Fibroblast of upper back skin (primary cell): ENCODE data around the gene GPR146.
"Not testable (repeated sequence)": the region's sequence is repeated elsewhere in the genome, so short reads cannot be mapped to it uniquely, and the experiment has no call there.

ENCODE experiments used
- DNase-seq: peaks from one replicate; pipeline ENCODE4 v3.0.0-alpha.2; 2013

GPR146 gene, protein sequence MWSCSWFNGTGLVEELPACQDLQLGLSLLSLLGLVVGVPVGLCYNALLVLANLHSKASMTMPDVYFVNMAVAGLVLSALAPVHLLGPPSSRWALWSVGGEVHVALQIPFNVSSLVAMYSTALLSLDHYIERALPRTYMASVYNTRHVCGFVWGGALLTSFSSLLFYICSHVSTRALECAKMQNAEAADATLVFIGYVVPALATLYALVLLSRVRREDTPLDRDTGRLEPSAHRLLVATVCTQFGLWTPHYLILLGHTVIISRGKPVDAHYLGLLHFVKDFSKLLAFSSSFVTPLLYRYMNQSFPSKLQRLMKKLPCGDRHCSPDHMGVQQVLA

DNA sequence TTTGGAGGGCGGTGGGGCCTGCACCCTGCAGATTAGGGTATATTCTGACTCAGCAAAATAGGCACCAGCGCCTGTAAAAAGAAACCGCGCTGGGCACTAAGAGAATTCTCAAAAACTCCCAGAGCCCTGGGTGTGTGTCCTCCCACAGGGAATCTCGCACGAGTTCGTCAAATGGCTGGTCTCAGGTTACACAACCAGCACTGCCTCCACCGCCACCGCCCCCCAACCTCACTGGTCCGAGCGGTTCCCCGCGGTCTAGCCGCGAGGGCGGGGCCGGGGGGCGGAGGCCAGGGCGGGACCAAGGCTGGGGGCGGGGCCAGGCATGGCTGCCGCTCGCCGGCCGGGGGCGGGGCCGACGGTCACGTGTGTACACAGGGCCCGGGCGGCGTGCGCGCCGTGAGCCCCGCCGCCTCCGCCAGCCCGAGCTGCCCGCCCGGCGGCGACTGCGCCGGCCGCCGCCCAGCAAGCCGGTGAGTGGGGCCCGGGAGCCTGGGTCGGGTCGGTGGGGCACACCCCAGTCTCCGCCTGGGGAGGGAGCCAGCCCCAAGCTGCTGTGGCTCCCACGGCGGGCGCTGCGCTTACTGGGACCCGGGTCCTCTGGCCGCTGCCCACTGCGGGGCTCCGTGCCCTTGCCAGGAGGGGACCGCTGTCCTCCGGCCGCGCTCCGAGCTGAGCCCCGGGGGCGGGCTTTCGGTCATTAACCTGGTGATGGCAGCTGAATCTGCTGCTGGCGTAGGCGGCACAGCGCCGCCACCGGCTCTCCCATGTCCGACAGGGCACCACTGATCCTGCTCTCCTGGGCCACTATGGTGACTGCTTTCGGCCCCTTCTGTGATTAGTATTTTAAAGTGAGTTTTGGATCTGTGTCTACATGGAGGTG is at the start of gene GPR146:
Gene GPR146, plus strand, starts transcription at position 358 of the 880 bp plus-strand sequence. CDS start 12,970 bp downstream, outside the sequence.
- DNase-seq, result peak; percentile 95

- DNase-seq, result no peak
These were observed 49.6 kb upstream of the GPR146 start for GRCh38 chr7:994592-995308.

GRCh38 chr7:995571-995970 is 48.8 kb upstream of the GPR146 start:
- no peak for DNase-seq

GRCh38 chr7:996079-996872 is 48.1 kb upstream of the GPR146 start:
- no peak for DNase-seq

- no peak for DNase-seq
These were observed 46.6 kb upstream of the GPR146 start for GRCh38 chr7:997404-998395.

- no peak for DNase-seq
These were observed 45.0 kb upstream of the GPR146 start for GRCh38 chr7:999149-999879.

DNA sequence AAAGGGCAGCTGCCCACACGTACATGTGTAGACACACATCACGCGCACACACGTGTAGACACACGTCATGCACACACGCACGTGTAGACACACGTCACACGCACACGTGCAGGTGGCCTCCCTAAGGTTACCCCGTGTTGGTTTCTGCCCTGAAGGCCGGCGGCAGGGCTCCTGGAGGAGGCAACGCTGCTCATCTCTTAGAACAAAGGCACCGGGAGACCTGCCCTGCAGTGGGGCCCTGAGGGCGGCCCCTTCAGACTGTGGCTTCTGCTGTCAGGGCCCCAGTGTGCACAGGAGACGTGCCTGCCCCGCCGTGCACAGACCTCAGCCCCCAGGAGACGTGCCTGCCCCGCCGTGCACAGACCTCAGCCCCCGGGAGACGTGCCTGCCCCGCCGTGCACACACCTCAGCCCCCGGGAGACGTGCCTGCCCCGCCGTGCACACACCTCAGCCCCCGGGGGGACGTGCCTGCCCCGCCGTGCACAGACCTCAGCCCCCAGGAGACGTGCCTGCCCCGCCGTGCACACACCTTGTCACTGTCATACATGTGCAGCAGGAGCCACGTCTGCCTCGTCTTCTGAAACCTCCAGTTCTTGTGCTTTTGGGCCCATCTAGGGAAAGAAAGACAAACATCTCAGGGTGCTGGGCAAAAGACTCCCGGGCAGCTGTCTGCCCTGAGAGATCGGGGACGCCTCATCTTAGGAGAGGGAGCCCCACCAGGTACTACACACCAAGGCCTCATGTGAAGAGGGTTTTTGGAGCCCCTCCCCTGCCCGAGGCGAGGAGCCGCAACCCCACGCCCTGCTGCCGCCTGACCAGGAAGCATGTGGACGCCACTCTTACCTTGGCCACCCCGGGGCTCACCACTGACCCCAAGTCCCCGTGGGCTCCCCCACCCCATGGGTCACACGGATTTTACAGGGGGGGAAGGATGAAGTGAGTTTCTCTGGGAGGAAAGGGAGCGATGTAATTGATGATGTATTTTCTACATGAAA is 44.1 kb upstream of the GPR146 start:
- DNase-seq, result no peak

- not testable (repeated sequence) for DNase-seq
These were observed 43.1 kb upstream of the GPR146 start for GRCh38 chr7:1001069-1001770.

- not testable (repeated sequence) for DNase-seq
These were observed 42.3 kb upstream of the GPR146 start for GRCh38 chr7:1002026-1002425.

- DNase-seq, result not testable (repeated sequence)
These were observed 41.9 kb upstream of the GPR146 start for GRCh38 chr7:1002445-1002844.

DNA sequence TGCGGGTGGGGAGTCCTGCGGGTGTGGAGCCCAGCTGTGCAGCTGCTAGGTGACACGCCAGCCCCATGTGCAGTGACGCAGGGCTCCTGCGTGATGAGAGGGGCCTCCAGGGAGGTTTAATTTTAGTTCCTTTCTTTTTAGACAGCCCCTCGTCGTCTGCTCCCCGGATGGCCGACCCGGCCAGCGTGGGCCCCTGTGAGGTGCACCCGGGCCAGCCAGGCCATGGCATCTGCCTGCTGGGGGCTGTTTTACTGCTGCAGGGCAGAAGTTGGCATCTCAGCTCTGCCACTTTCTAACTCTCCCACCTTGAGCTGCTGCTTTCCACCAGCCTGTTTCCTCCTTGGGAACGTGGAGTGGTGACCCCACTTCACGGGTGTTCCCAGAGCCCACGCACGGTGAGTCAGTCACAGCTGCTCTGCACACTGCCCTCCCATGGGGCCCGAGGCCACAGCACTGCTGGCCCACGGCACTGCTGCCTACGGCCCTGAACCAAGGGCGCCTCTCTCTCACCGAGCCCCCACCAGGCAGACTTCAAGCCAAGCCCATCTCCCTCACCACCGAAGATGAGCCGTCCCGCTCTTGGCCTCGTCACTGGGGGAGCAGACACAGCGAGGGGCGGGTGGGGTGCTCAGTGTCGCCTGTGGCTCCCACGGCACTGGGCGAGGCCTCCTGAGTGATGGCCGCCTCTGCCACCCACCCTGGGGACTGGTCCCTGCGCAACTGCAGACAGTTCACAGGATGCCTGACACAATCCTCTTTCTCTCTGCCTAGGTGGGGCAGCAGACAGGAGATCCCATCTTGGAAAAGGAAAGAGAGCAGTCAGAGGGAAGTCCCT is 40.1 kb upstream of the GPR146 start:
- no peak for DNase-seq

GRCh38 chr7:1005303-1005702 is 39.0 kb upstream of the GPR146 start:
- no peak for DNase-seq

- no peak for DNase-seq
These were observed 36.4 kb upstream of the GPR146 start for GRCh38 chr7:1007901-1008300.

DNA sequence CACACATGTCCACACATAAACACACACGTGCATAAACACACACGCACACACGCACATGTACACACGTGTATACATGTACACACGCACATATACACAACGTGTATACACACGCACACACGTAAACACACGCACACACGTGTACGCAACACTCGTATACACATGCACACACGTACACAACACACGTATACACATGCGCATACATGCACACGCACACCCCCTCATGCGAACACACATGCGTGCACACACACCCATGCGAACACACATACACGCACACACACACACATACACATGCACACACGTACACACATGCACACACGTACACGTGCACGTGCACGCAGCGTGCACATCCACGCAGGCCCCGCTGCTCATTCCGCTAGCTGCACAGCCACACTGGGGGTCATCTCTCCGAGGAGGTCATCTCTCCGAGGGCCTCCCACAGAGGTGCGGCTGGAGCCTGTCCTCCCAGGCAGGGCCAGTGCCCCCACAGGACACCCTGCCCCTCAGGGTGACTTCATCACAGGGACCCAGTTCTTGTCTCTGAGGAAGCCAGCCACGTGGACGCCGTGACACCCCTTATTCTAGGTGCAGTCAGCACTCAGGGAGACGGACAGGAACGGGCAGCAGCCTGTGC is 35.5 kb upstream of the GPR146 start:
- no peak for DNase-seq

DNA sequence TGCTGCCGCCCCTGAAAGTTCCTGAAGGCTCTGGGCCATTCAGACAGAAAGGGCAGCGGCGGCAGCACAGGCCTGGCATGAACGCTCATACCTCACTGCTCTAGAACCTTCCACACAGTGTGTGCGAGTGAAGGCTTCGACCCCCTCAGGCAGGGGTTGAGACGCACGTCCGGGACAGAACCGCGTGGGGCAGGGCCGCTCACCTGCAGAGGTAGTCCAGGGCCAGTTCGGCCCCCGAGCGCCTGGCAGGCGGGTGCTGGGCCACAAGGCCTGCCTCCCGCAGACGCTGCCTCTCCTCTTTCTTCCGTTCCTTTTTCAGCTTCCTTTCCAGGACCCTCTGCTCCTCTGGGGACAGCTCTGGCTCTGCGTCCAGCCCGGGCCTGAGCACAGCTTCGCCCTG is 34.6 kb upstream of the GPR146 start:
- DNase-seq, result no peak

DNA sequence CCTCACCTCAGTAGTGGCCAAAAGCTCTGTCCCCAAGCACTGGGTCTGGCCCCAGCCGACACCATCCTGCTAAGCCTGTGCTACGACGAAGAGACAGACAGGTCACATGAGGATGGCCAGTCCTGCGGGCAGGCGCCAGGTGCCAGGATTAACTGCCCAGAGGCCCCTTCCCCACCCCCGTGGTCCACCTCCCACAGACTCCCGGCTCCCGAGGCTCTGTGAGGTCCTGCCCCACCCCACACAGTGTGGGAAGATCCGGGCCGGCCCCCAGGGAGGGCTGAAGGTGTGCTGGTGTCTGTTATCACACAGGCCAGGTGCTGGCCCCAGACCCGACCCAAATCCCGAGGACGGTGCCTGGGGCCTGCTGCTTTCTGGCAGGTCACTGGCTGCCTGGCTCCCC is 34.1 kb upstream of the GPR146 start:
- DNase-seq, result no peak
